H9 (cell line): Measurements from ENCODE around the gene IL36G. TPM values are rescaled to one million over a fixed set of nuclear protein-coding genes. Genes with fewer than 3 reads are reported as not detected.
A peak's percentile ranks its signal among the peaks of the same experiment; 100 is the strongest.

Experiments
- DNase-seq: peaks from one replicate; pipeline ENCODE4 v3.0.0-alpha.2; 2017
- H2AFZ ChIP-seq: one replicate; pipeline ENCODE4 v1.6.1; 2013; ENCODE audit warnings: mild to moderate bottlenecking, low read length, control low read depth, moderate library complexity
- H2AK5ac ChIP-seq: 2 replicates; pipeline ENCODE4 v1.6.1; 2013; ENCODE audit warnings: low read length, control low read depth, mixed read lengths; ENCODE audit not compliant: insufficient read length
- H2BK120ac ChIP-seq: one replicate; pipeline ENCODE4 v1.6.1; 2013; ENCODE audit warnings: low read depth, mild to moderate bottlenecking, low read length, control low read depth, inconsistent platforms; ENCODE audit not compliant: poor library complexity, severe bottlenecking
- H2BK12ac ChIP-seq: 2 replicates; pipeline ENCODE4 v1.6.1; 2013; ENCODE audit warnings: low read length, control low read depth, mixed read lengths, low read depth; ENCODE audit not compliant: insufficient read length
- H2BK15ac ChIP-seq: 2 replicates; pipeline ENCODE4 v1.6.1; 2013; ENCODE audit warnings: low read depth, low read length, control low read depth
- H2BK20ac ChIP-seq: one replicate; pipeline ENCODE4 v1.6.1; 2013; ENCODE audit warnings: low read depth, mild to moderate bottlenecking, low read length, control low read depth, inconsistent platforms; ENCODE audit not compliant: poor library complexity, severe bottlenecking
- H2BK5ac ChIP-seq: 2 replicates; pipeline ENCODE4 v1.6.1; 2013; ENCODE audit warnings: low read length, control low read depth, mixed read lengths; ENCODE audit not compliant: insufficient read length
- H3K14ac ChIP-seq: 2 replicates; pipeline ENCODE4 v1.6.1; 2013; ENCODE audit warnings: low read length, control low read depth; ENCODE audit not compliant: insufficient read depth
- H3K18ac ChIP-seq: 2 replicates; pipeline ENCODE4 v1.6.1; 2013; ENCODE audit warnings: low read depth, mild to moderate bottlenecking, mixed read lengths, low read length, control low read depth; ENCODE audit not compliant: insufficient read length
- H3K23ac ChIP-seq: 2 replicates; pipeline ENCODE4 v1.6.1; 2013; ENCODE audit warnings: low read length, control low read depth, mixed read lengths, low read depth; ENCODE audit not compliant: insufficient read length
- H3K23me2 ChIP-seq: 2 replicates; pipeline ENCODE4 v1.6.1; 2013; ENCODE audit warnings: low read depth, mild to moderate bottlenecking, mixed read lengths, low read length, control low read depth; ENCODE audit not compliant: insufficient read length, poor library complexity, severe bottlenecking
- H3K27ac ChIP-seq: 2 replicates; pipeline ENCODE4 v1.5.1; 2013; ENCODE audit warnings: low read length, control low read depth, mixed read lengths, low read depth; ENCODE audit not compliant: insufficient read length
- H3K27me3 ChIP-seq: 2 replicates; pipeline ENCODE4 v1.6.1; 2013; ENCODE audit warnings: low read length, control low read depth, inconsistent platforms; ENCODE audit not compliant: insufficient read depth
- H3K4ac ChIP-seq: 2 replicates; pipeline ENCODE4 v1.6.1; 2013; ENCODE audit warnings: low read depth, mild to moderate bottlenecking, control low read depth, inconsistent platforms, low read length, moderate library complexity
- H3K4me1 ChIP-seq: 2 replicates; pipeline ENCODE4 v1.6.1; 2013; ENCODE audit warnings: low read length, control low read depth, inconsistent platforms; ENCODE audit not compliant: insufficient read depth
- H3K4me2 ChIP-seq: 2 replicates; pipeline ENCODE4 v1.6.1; 2013; ENCODE audit warnings: low read length, control low read depth, mixed read lengths; ENCODE audit not compliant: insufficient read length, insufficient read depth
- H3K56ac ChIP-seq: 2 replicates; pipeline ENCODE4 v1.6.1; 2013; ENCODE audit warnings: low read depth, mild to moderate bottlenecking, mixed read lengths, low read length, control low read depth; ENCODE audit not compliant: insufficient read length
- H3K79me1 ChIP-seq: 2 replicates; pipeline ENCODE4 v1.6.1; 2013; ENCODE audit warnings: low read depth, mild to moderate bottlenecking, moderate library complexity, low read length, control low read depth, inconsistent platforms; ENCODE audit not compliant: insufficient read depth, poor library complexity, severe bottlenecking
- H3K79me2 ChIP-seq: 2 replicates; pipeline ENCODE4 v1.6.1; 2013; ENCODE audit warnings: low read length, control low read depth, inconsistent platforms; ENCODE audit not compliant: insufficient read depth
- H3K9ac ChIP-seq: 2 replicates; pipeline ENCODE4 v1.6.1; 2013; ENCODE audit warnings: low read length, control low read depth, mixed read lengths; ENCODE audit not compliant: insufficient read length; ENCODE audit errors: extremely low read depth
- H3K9me3 ChIP-seq: one replicate; pipeline ENCODE4 v1.6.1; 2013; ENCODE audit warnings: low read depth, low read length, inconsistent platforms; ENCODE audit not compliant: control insufficient read depth
- H3T11ph ChIP-seq: one replicate; pipeline ENCODE4 v1.6.1; 2013; ENCODE audit warnings: mild to moderate bottlenecking, low read length, control low read depth, inconsistent platforms
- H4K20me1 ChIP-seq: one replicate; pipeline ENCODE4 v1.6.1; 2013; ENCODE audit not compliant: control insufficient read depth, insufficient read length, insufficient read depth
- H4K5ac ChIP-seq: 2 replicates; pipeline ENCODE4 v1.6.1; 2013; ENCODE audit warnings: low read depth, mild to moderate bottlenecking, mixed read lengths, low read length, control low read depth; ENCODE audit not compliant: insufficient read length
- H4K8ac ChIP-seq: replicated peaks from 2 replicates; pipeline ENCODE4 v1.6.1; 2013; ENCODE audit warnings: low read length, control low read depth, mixed read lengths, low read depth; ENCODE audit not compliant: insufficient read length
- H4K91ac ChIP-seq: 2 replicates; pipeline ENCODE4 v1.6.1; 2013; ENCODE audit warnings: low read depth, mild to moderate bottlenecking, moderate library complexity, mixed read lengths, low read length, control low read depth; ENCODE audit not compliant: insufficient read length
- H3K27ac Mint-ChIP-seq, 3 experiments: 2 replicates in 2 of 3; 3 replicates in 1 of 3; pipeline ENCODE4 v1.8.0; 2020 to 2021; ENCODE audit warnings: mixed read lengths in 3 of 3, mild to moderate bottlenecking in 1 of 3, moderate library complexity in 1 of 3
- H3K27me3 Mint-ChIP-seq: 2 replicates; pipeline ENCODE4 v1.8.0; 2021; ENCODE audit warnings: low read depth, mild to moderate bottlenecking, moderate library complexity, mixed read lengths
- H3K36me3 Mint-ChIP-seq, 3 experiments: 2 replicates in 2 of 3; 3 replicates in 1 of 3; pipeline ENCODE4 v1.8.0; 2020 to 2021; ENCODE audit warnings: low read depth in 3 of 3, mixed read lengths in 3 of 3; ENCODE audit not compliant: insufficient read depth in 1 of 3
- H3K4me1 Mint-ChIP-seq, 2 experiments: 2 replicates each; pipeline ENCODE4 v1.8.0; 2020; ENCODE audit warnings: mixed read lengths in 2 of 2
- H3K4me3 Mint-ChIP-seq, 2 experiments: 2 replicates in 1 of 2; 3 replicates in 1 of 2; pipeline ENCODE4 v1.8.0; 2020 to 2021; ENCODE audit warnings: mild to moderate bottlenecking in 2 of 2, mixed read lengths in 2 of 2, moderate library complexity in 1 of 2
- H3K9me3 Mint-ChIP-seq, 2 experiments: 2 replicates in 1 of 2; 3 replicates in 1 of 2; pipeline ENCODE4 v1.8.0; 2020; ENCODE audit warnings: mild to moderate bottlenecking in 2 of 2, mixed read lengths in 2 of 2, moderate library complexity in 1 of 2
- CTCF ChIP-seq: fragments of 200-600 bp; sonication (generic); conservative IDR thresholded peaks from 3 replicates; pipeline ENCODE4 v1.8.0; 2021; ENCODE audit warnings: antibody characterized with exemption, mild to moderate bottlenecking
- WGBS: extraction: QIAGEN DNeasy Blood & Tissue Kit; methylation state at CpG from one replicate; pipeline ENCODE4 v1.1.7; 2013; ENCODE audit warnings: missing lambda C conversion rate, low lambda C conversion rate, mixed read lengths; ENCODE audit not compliant: insufficient read length; ENCODE audit errors: extremely low coverage; 5-methylcytosine and 5-hydroxymethylcytosine counted together
- total RNA-seq: library from RNA; stranded (reverse); gene quantifications from 2 replicates; pipeline ENCODE4 v1.2.1, GENCODE V29; 2021

IL36G gene
- total RNA-seq, 1 experiment from 2014 or later, result not detected

- Histone ChIP-seq H3K79me2 (no peaks in the 10 kb centered on the region), H2BK120ac (no peak overlapping the region), H2BK5ac (no peak overlapping the region), H3K9me3 (no peaks in the 10 kb centered on the region), H4K91ac (no peak overlapping the region), H4K8ac (no peak overlapping the region), H3K79me1 (no peaks in the 10 kb centered on the region), H2BK12ac (no peak overlapping the region), H4K20me1 (no peaks in the 10 kb centered on the region), H3T11ph (no peak overlapping the region), H3K27me3 (no peaks in the 10 kb centered on the region), H3K4me1 (no peaks in the 10 kb centered on the region), H3K23ac (no peak overlapping the region), H2AFZ (no peak overlapping the region), H4K5ac (no peak overlapping the region), H3K9ac (no peak overlapping the region), H2BK15ac (no peak overlapping the region), H3K4ac (no peak overlapping the region), H3K14ac (no peak overlapping the region; the same call in 1 of the 2 replicates), H3K23me2 (no peaks in the 10 kb centered on the region), H3K18ac (no peak overlapping the region), H2BK20ac (no peak overlapping the region), H2AK5ac (no peak overlapping the region), H3K56ac (no peak overlapping the region), H3K4me2 (no peak overlapping the region), H3K27ac (no peak overlapping the region)
- Mint-ChIP-seq H3K27ac (peak overlapping the region in 1 of 3 experiments; percentile 80; a peak in 1 of 7 replicates), H3K27me3 (peaks cover 3% of the 10 kb centered on the region; the same call in 1 of the 2 replicates), H3K9me3 (no peaks in the 10 kb centered on the region), H3K4me3 (no peak overlapping the region), H3K4me1 (no peaks in the 10 kb centered on the region), H3K36me3 (no peaks in the 10 kb centered on the region)
- DNase-seq, result no peak
- no peak for TF ChIP-seq CTCF
- no CpG with 5 or more reads among the region's 3 CpGs for WGBS
Measured at GRCh38 chr2:112962308-112963175, 15.3 kb upstream of the IL36G start.
